OCI-LY1 (cell line): ENCODE results near the gene STX17.

Source experiments
- EZH2 ChIP-seq: fragments of 200-600 bp; sonication (generic), shearing (Covaris generic); IDR thresholded peaks from 2 replicates; pipeline ENCODE4 v1.8.0; 2017; ENCODE audit warnings: borderline replicate concordance, mixed run types, mild to moderate bottlenecking, antibody characterized with exemption, low read length, moderate library complexity, mixed read lengths
- TF ChIP-seq, protein P1 (sequence below): fragments of 200-600 bp; sonication (generic), shearing (Covaris generic); IDR thresholded peaks from 2 replicates; pipeline ENCODE4 v1.5.1; 2017; ENCODE audit warnings: mild to moderate bottlenecking, antibody characterized with exemption, low read length, moderate library complexity, mixed read lengths

DNA sequence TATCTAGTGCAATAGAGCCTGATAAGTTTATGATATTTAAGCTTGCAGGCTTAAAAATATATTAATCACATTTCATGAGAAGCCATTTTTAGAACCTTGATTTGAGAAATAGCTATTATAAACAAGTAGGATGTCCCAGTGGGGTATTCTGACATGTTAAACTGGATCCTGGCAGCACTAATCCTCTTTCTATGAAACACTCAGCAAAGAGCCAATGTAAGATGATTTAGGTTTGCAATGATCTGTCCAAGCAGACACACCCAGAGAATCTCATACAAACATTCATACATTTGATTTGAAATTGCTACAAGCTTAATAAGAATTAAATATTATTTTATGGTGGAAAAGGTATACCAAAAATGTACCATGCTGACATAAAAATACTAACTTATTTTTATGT is 105.8 kb downstream of the STX17 start:
- TF ChIP-seq, protein P1, sequence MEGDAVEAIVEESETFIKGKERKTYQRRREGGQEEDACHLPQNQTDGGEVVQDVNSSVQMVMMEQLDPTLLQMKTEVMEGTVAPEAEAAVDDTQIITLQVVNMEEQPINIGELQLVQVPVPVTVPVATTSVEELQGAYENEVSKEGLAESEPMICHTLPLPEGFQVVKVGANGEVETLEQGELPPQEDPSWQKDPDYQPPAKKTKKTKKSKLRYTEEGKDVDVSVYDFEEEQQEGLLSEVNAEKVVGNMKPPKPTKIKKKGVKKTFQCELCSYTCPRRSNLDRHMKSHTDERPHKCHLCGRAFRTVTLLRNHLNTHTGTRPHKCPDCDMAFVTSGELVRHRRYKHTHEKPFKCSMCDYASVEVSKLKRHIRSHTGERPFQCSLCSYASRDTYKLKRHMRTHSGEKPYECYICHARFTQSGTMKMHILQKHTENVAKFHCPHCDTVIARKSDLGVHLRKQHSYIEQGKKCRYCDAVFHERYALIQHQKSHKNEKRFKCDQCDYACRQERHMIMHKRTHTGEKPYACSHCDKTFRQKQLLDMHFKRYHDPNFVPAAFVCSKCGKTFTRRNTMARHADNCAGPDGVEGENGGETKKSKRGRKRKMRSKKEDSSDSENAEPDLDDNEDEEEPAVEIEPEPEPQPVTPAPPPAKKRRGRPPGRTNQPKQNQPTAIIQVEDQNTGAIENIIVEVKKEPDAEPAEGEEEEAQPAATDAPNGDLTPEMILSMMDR = no peak
- TF ChIP-seq EZH2 = no peak
